GM20000 (cell line): ENCODE results near the gene SENP6.

Source experiments
- DNase-seq: peaks from one replicate; pipeline ENCODE4 v3.0.0; 2012; ENCODE audit warnings: low spot score
- TF ChIP-seq, protein P1 (sequence below): IDR thresholded peaks from 2 replicates; pipeline ENCODE4 v1.5.1; 2012; ENCODE audit warnings: mild to moderate bottlenecking, control low read depth; ENCODE audit errors: extremely low read depth, missing control alignments

The SENP6 gene

DNA sequence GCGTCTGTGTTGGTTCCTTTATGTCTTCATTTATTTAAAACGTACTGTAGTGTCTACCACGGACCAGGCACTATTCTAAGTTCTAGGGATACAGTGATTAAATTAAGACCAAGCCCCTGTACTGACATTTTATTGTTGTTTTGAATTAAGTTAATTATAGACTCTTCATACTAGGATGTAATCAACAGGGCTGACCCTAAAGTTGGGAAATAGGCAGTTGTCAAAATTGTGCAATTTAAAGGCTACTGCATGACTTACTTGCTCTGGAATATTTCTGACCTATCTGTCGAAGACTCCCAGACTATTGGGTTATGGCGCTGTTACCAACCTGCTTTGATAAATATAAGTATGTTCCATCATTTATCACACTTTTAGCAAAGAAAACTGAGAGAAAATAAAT lies 154.0 kb downstream of the SENP6 start:
- TF ChIP-seq, protein P1, sequence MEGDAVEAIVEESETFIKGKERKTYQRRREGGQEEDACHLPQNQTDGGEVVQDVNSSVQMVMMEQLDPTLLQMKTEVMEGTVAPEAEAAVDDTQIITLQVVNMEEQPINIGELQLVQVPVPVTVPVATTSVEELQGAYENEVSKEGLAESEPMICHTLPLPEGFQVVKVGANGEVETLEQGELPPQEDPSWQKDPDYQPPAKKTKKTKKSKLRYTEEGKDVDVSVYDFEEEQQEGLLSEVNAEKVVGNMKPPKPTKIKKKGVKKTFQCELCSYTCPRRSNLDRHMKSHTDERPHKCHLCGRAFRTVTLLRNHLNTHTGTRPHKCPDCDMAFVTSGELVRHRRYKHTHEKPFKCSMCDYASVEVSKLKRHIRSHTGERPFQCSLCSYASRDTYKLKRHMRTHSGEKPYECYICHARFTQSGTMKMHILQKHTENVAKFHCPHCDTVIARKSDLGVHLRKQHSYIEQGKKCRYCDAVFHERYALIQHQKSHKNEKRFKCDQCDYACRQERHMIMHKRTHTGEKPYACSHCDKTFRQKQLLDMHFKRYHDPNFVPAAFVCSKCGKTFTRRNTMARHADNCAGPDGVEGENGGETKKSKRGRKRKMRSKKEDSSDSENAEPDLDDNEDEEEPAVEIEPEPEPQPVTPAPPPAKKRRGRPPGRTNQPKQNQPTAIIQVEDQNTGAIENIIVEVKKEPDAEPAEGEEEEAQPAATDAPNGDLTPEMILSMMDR = no peak
- no peak for DNase-seq

DNA sequence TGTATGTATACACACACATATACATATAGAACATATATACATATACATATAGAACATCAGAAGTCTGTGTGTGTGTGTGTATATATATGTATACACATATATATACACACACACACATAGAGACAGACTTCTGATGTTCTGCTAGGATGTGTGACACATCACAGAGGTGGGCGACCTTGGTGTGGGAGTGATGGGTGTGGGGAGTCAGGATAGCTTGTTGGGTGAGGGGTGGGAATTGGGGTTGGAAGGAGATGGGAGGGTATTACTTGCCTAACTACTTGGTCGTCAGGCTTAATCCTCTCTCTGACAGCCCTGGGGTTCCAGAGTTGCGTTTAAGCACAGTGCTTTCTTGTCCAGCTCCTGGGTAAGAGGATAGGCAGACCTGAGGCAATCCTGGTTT lies 155.6 kb downstream of the SENP6 start:
- no peak for DNase-seq
- TF ChIP-seq, protein P1 = no peak

DNA sequence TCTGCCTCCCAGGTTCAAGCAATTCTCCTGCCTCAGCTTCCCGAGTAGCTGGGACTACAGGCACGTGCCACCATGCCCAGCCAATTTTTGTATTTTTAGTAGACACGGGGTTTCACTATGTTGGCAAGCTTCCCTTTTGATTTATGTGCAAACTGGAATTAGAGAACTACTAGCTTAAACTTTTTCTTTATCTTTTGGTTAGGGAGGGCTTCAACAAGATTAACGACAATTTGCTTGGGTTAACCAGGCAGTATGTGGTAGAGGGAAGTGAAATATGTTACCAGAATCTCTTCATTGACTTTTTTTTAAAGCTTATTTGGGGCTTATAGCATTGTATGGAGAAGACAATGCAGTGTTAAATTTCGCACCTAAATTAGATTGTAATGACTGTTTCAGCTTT lies 156.4 kb downstream of the SENP6 start:
- TF ChIP-seq, protein P1 = no peak
- no peak for DNase-seq

DNA sequence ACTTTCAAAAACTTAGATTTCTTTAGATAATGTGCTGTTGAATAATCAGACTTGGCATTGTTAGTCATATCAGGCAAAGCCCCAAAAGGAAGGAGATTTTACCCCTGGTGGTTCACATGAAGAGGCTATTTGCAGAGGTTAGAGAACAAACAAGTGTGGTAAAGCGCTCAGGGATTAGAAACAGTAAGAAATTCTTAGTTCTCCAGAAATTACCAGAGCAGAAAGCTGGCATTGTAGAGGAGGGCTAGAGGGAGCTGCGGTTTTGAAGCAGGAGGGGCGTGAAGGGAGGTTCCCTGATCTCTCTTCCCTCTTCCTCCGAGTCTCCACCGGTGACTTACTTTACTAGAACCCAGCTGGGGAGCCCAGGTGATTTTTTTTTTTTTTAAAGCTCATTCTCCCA lies 157.5 kb downstream of the SENP6 start:
- no peak for DNase-seq
- TF ChIP-seq, protein P1 = no peak

DNA sequence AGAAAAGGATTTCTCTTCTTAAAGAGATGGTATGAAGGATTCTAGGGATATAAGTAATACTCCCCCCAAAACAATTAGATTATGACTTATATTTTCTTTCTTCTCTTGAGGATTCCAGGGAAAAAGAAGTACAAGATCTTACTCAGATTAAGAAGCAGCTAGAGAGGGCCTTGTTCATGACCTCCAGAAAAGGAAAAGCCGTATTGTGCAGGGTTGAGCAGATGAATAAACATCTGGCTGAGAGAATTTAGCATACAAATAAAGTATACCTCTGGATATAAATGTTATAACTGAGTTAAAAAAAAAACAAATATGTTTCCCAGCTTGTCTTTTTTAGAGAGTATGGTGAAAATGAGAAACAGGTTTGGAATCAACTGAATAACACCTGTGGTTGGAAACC lies 158.6 kb downstream of the SENP6 start:
- TF ChIP-seq, protein P1 = no peak
- no peak for DNase-seq

DNA sequence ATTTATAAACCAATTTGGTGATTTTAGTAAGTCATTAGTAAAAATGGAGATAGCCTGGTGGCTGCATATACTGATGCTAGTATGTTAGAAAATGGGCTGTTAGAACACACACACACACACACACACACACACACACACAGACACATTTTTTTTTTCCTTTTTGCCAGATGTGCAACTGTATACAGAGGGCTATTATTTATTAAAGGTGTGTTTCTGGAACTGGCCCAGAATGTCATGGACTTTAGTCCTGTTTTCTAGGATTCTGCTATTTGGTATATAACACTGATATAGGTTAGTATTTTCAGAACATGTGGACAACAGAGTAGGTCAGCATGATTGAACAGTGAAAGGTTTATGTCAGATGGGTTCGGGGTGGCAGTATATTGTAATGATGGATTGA lies 159.8 kb downstream of the SENP6 start:
- no peak for DNase-seq

DNA sequence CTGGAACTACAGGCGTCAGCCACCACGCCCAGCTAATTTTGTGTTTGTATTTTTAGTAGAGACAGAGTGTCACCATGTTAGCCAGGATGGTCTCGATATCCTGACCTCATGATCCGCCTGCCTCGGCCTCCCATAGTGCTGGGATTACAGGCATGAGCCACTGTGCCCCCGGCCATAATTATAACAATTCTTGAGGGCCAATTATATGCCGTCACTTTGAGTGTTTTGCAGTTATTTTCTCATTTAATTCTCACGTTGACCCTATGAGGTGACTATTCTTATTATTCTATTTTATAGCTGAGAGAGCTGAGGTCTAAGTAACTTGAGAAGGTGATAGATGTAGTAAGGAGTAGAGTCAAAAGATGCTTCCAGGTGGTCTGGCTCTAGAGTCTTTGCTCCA lies 160.4 kb downstream of the SENP6 start:
- no peak for DNase-seq
- TF ChIP-seq, protein P1 = no peak

More for the DNA sequence above, 159.8 kb downstream of the SENP6 start:
- TF ChIP-seq, protein P1 = no peak
